A549 (cell line): Measurements from ENCODE around the gene PEX14. TPM values are rescaled to one million over a fixed set of nuclear protein-coding genes. Genes with fewer than 3 reads are reported as not detected.

Experiments
- ATAC-seq, 2 experiments: fragments of 200-7000 bp in 1 of 2; fragments of >200 bp in 1 of 2; cut with Nextera tagmentation in 1 of 2; cut with Tn5 transposase in 1 of 2; 3 replicates each; pipeline versions ENCODE4 v1.8.0 to v1.9.1; 2018 to 2020; ENCODE audit warnings: mild to moderate bottlenecking in 1 of 2, moderate library complexity in 1 of 2
- CTCF ChIA-PET: fragments of 300-600 bp; sonication (Branson Sonifier 250); formaldehyde crosslinking; extraction: SDS; loops from one replicate; lab custom pipeline; 2021; ENCODE audit warnings: antibody characterized with exemption, inconsistent platforms; lab: Yijun Ruan, JAX
- POLR2A ChIA-PET: fragments of 350-600 bp; formaldehyde crosslinking; extraction: SDS; loops from one replicate; lab custom pipeline; 2021; ENCODE audit warnings: antibody characterized with exemption, inconsistent platforms; lab: Yijun Ruan, JAX
- DNase-seq, 2 experiments: peaks; one replicate each; pipeline versions ENCODE4 v3.0.0 to v3.0.0-alpha.2; 2011 to 2016; ENCODE audit warnings: low read depth in 1 of 2, low spot score in 1 of 2
- FAIRE-seq: peaks from 2 replicates; lab custom pipeline; 2011; peaks lifted over from hg19 to GRCh38; lab: Jason Lieb, UNC
- H3K27ac ChIP-seq, 2 experiments: fragments of >200 bp; sonication (Bioruptor Twin); formaldehyde crosslinking; 3 replicates each; pipeline ENCODE4 v1.5.1; 2016 to 2017
- H3K4me1 ChIP-seq: fragments of >200 bp; sonication (Bioruptor Twin); formaldehyde crosslinking; 3 replicates; pipeline ENCODE4 v1.6.1; 2016
- H3K4me2 ChIP-seq: fragments of >200 bp; sonication (Bioruptor Twin); formaldehyde crosslinking; 3 replicates; pipeline ENCODE4 v1.6.1; 2016
- H3K4me3 ChIP-seq: fragments of >200 bp; sonication (Bioruptor Twin); formaldehyde crosslinking; 3 replicates; pipeline ENCODE4 v1.5.1; 2016
- H3K9me3 ChIP-seq: fragments of >200 bp; sonication (Bioruptor Twin); formaldehyde crosslinking; 3 replicates; pipeline ENCODE4 v1.6.1; 2016
- BCL3 ChIP-seq: fragments of >200 bp; sonication (Bioruptor Twin); formaldehyde crosslinking; IDR thresholded peaks from 3 replicates; pipeline ENCODE4 v1.6.1; 2016
- BHLHE40 ChIP-seq: IDR thresholded peaks from 2 replicates; pipeline ENCODE4 v1.6.1; 2012; ENCODE audit warnings: low read depth, low read length, inconsistent platforms
- CBX8 ChIP-seq: fragments of 200-600 bp; sonication (generic); IDR thresholded peaks from 2 replicates; pipeline ENCODE4 v1.6.1; 2016
- EHF ChIP-seq: fragments of 250-450 bp; sonication (Bioruptor Pico); IDR thresholded peaks from 2 replicates; pipeline ENCODE4 v1.5.0; 2020; ENCODE audit warnings: mild to moderate bottlenecking
- EHMT2 ChIP-seq: fragments of 200-600 bp; sonication (generic); IDR thresholded peaks from 2 replicates; pipeline ENCODE4 v1.6.1; 2016; ENCODE audit warnings: antibody characterized with exemption, low read depth, mild to moderate bottlenecking, moderate library complexity
- FOSB ChIP-seq: fragments of 250-450 bp; sonication (Bioruptor Pico); IDR thresholded peaks from 2 replicates; pipeline ENCODE4 v1.5.0; 2020; ENCODE audit warnings: mild to moderate bottlenecking, moderate library complexity
- FOXS1 ChIP-seq: fragments of 250-450 bp; sonication (Bioruptor Pico); IDR thresholded peaks from 2 replicates; pipeline ENCODE4 v1.5.0; 2020; ENCODE audit warnings: mild to moderate bottlenecking, moderate library complexity
- HOXB13 ChIP-seq: fragments of 250-450 bp; sonication (Bioruptor Pico); IDR thresholded peaks from 2 replicates; pipeline ENCODE4 v1.5.0; 2020; ENCODE audit warnings: low read depth, mild to moderate bottlenecking, moderate library complexity
- MYC ChIP-seq: IDR thresholded peaks from 2 replicates; pipeline ENCODE4 v1.6.1; 2012; ENCODE audit warnings: mild to moderate bottlenecking, inconsistent platforms, low read length, improper control_type of control experiment, borderline replicate concordance
- NR3C1 ChIP-seq: fragments of >200 bp; sonication (Bioruptor Twin); formaldehyde crosslinking; IDR thresholded peaks from 3 replicates; pipeline ENCODE4 v1.6.1; 2017
- PHF8 ChIP-seq: fragments of 200-600 bp; sonication (generic); IDR thresholded peaks from 2 replicates; pipeline ENCODE4 v1.6.1; 2016; ENCODE audit warnings: low read depth, mild to moderate bottlenecking, antibody characterized with exemption, moderate library complexity, borderline replicate concordance
- POLR2A ChIP-seq: IDR thresholded peaks from 2 replicates; pipeline ENCODE4 v1.6.1; 2012; ENCODE audit warnings: mild to moderate bottlenecking, low read length
- POLR2AphosphoS2 ChIP-seq: conservative IDR thresholded peaks from 2 replicates; pipeline ENCODE4 v1.6.1; 2012; ENCODE audit warnings: low read length, improper control_type of control experiment, inconsistent platforms
- RAD21 ChIP-seq, 2 experiments: fragments of >200 bp in 1 of 2; sonication (Bioruptor Twin) in 1 of 2; formaldehyde crosslinking in 1 of 2; IDR thresholded peaks in 1 of 2; conservative IDR thresholded peaks in 1 of 2; 2 replicates in 1 of 2; 3 replicates in 1 of 2; pipeline ENCODE4 v1.6.1; 2012 to 2018; ENCODE audit warnings: inconsistent platforms in 1 of 2
- RARB ChIP-seq: fragments of 250-450 bp; sonication (Bioruptor Pico); IDR thresholded peaks from 2 replicates; pipeline ENCODE4 v1.8.0; 2021; ENCODE audit warnings: mild to moderate bottlenecking, moderate library complexity
- RNF2 ChIP-seq: fragments of 200-600 bp; sonication (generic); IDR thresholded peaks from 2 replicates; pipeline ENCODE4 v1.6.1; 2016; ENCODE audit warnings: low read depth, mild to moderate bottlenecking, antibody characterized with exemption, moderate library complexity, borderline replicate concordance
- SMC3 ChIP-seq: fragments of >200 bp; sonication (Bioruptor Twin); formaldehyde crosslinking; IDR thresholded peaks from 3 replicates; pipeline ENCODE4 v1.6.1; 2018; ENCODE audit warnings: inconsistent platforms
- TFCP2L1 ChIP-seq: fragments of 250-450 bp; sonication (Bioruptor Pico); IDR thresholded peaks from 2 replicates; pipeline ENCODE4 v1.5.0; 2021; ENCODE audit warnings: mild to moderate bottlenecking
- ZC3H11A ChIP-seq: fragments of 450-650 bp; IDR thresholded peaks from 2 replicates; pipeline ENCODE4 v1.6.1; 2014; ENCODE audit warnings: antibody characterized with exemption, mild to moderate bottlenecking
- WGBS: methylation state at CpG from one replicate; pipeline ENCODE4 v1.1.6; 2017; ENCODE audit errors: missing lambda C conversion rate; 5-methylcytosine and 5-hydroxymethylcytosine counted together
- polyA plus RNA-seq, 4 experiments: library from polyadenylated mRNA; depleted of rRNA in 3 of 4; stranded (reverse); fragments of >200 nt; fragmentation: RNase III in 1 of 4; extraction: RNeasy Plus Mini Kit Qiagen cat#74134 plus additional on column Dnase treatment in 1 of 4; gene quantifications; 2 replicates in 3 of 4; 3 replicates in 1 of 4; pipeline ENCODE4 v1.2.3, GENCODE V29; 2011 to 2017
- TF ChIP-seq, protein P1 (sequence below): fragments of 150-350 bp; IDR thresholded peaks from 2 replicates; pipeline ENCODE4 v1.6.1; 2014; ENCODE audit warnings: low read depth, mild to moderate bottlenecking, low read length
- TF ChIP-seq, protein P2 (sequence below): IDR thresholded peaks from 2 replicates; pipeline ENCODE4 v1.6.1; 2012
- TF ChIP-seq, protein P3 (sequence below): IDR thresholded peaks from 2 replicates; pipeline ENCODE4 v1.6.1; 2012

The PEX14 gene
- polyA plus RNA-seq, 2 of the 4 experiments (the other 2 are of a cell fraction), result 7.7 to 15.0 TPM

DNA sequence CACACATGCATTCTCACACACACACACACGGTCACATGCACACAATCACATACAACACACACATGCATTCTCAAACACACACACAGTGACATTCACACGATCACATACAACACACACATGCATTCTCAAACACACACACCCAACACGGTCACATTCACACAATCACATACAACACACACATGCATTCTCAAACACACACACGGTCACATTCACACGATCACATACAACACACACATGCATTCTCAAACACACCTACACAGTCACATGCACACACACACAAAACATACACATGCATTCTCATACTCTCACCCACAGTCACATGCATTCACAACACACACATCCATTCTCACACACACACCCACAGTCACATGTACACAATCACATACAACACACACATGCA is 186.7 kb downstream of the PEX14 start:
- FAIRE-seq, result no peak
- no peak for TF ChIP-seq BCL3
- TF ChIP-seq CBX8, result no peak
- TF ChIP-seq, protein P1, sequence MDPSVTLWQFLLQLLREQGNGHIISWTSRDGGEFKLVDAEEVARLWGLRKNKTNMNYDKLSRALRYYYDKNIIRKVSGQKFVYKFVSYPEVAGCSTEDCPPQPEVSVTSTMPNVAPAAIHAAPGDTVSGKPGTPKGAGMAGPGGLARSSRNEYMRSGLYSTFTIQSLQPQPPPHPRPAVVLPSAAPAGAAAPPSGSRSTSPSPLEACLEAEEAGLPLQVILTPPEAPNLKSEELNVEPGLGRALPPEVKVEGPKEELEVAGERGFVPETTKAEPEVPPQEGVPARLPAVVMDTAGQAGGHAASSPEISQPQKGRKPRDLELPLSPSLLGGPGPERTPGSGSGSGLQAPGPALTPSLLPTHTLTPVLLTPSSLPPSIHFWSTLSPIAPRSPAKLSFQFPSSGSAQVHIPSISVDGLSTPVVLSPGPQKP, result no peak
- TF ChIP-seq TFCP2L1 (CRISPR knock-in tag), result no peak
- no peak for TF ChIP-seq ZC3H11A
- no peak for TF ChIP-seq MYC
- TF ChIP-seq POLR2A, result no peak
- no peak for TF ChIP-seq FOXS1 (CRISPR knock-in tag)
- TF ChIP-seq, all 56 proteins: peak for 0
- Histone ChIP-seq H3K4me3 (no peak overlapping the region), H3K4me1 (no peaks in the 10 kb centered on the region), H3K9me3 (no peaks in the 10 kb centered on the region), H3K4me2 (no peak overlapping the region), H3K27ac (no peak overlapping the region)
- DNase-seq (no peak), ATAC-seq (no peak)
- WGBS, result 77% methylated on average over 5 of the region's 5 CpGs
- ChIA-PET POLR2A (no interaction called here), CTCF (no interaction called here)

- Histone ChIP-seq H3K4me1 (no peaks in the 10 kb centered on the region), H3K4me2 (no peak overlapping the region), H3K9me3 (no peaks in the 10 kb centered on the region), H3K27ac (no peak overlapping the region), H3K4me3 (no peak overlapping the region)
- POLR2A ChIA-PET, result no interaction called here
- CTCF ChIA-PET, result interaction anchor here (0.6 to 1.3 kb wide), 2 partner anchors 67 to 168 kb away, joined by 3 to 4 read pairs; no protein-coding TSS in a partner anchor
- DNase-seq, result no peak
- TF ChIP-seq POLR2AphosphoS2 (no peak), RNF2 (no peak), BHLHE40 (no peak), FOXS1 (CRISPR knock-in tag) (no peak), EHMT2 (no peak), RAD21 (conservative IDR thresholded peaks at IDR 0.05 in 1 of 2, IDR thresholded peaks at IDR 0.05 in 1 of 2) (no peak), PHF8 (no peak), HOXB13 (CRISPR knock-in tag) (no peak), NR3C1 (no peak), SMC3 (no peak), FOSB (no peak), EHF (CRISPR knock-in tag) (no peak), RARB (no peak)
- TF ChIP-seq, protein P2, sequence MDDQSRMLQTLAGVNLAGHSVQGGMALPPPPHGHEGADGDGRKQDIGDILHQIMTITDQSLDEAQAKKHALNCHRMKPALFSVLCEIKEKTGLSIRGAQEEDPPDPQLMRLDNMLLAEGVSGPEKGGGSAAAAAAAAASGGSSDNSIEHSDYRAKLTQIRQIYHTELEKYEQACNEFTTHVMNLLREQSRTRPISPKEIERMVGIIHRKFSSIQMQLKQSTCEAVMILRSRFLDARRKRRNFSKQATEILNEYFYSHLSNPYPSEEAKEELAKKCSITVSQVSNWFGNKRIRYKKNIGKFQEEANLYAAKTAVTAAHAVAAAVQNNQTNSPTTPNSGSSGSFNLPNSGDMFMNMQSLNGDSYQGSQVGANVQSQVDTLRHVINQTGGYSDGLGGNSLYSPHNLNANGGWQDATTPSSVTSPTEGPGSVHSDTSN, result no peak
- TF ChIP-seq, protein P3, sequence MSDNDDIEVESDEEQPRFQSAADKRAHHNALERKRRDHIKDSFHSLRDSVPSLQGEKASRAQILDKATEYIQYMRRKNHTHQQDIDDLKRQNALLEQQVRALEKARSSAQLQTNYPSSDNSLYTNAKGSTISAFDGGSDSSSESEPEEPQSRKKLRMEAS, result no peak
- TF ChIP-seq, protein P1, result no peak
- 91% methylated on average over 8 of the region's 8 CpGs for WGBS
- no peak for ATAC-seq
- FAIRE-seq, result no peak
These were observed 187.4 kb downstream of the PEX14 start for GRCh38 chr1:10662090-10662688.
